NCI-H1417 treated with DMSO at 0.1 percent for 48 hours (cell line): ENCODE results near the gene PRKCE.

Experiments
- DNase-seq: peaks from one replicate; lab custom pipeline; 2025; lab: John Stamatoyannopoulos, UW

PRKCE gene

DNA sequence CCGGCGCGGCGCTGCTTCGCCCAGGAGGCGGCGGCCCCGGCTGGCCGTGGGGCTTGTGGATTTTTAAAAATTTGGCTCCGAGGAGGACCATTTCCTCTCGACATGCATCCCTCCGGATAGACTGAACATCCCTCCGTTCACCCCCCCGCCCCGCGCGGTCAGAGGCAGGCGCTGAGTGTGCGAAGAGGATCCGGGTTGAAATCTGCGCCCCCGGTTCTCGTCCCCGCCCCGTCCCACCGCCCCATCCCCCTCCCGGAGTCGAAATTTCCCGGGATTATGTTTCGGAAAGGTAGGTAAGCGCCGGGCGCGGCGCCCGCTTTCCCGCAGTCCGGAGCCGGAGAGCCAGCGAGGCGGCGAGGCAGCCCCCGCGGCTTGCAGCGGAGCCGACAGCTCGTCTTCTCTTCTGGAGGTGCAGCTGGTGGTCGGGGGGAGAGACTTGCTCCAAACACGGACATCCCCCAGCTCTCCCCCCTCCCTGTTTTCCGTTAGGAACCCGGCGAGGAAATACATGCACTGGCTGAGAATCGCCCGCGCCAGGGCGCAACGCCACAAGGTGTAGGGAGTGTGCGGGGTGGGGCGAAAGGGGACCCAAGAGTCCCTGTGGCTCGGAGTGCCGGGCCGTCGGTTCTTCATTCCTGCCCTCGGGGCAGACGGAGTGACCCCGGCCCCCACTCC, at the start of gene PRKCE:
TSS of gene PRKCE (plus strand) at position 261 of the 675 bp plus-strand sequence.
- DNase-seq: no peak

DNA sequence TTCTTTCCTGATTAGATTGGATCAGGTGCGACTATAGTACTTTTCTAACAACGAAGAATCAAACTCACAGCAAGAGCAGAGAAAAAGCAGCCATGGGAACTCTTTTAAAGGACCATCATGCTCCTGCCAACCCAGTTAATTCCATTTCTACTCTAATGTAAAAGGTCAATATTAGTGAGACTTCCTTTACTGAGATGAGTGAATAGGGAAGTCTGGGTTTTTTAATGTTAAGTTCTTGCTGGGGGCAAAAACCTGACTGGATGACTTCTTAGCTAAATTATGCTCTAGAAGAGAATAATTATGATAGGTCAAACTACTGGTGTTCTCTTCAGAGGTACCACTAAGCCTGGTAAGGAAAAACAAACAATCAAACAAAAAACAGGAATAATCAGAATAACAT, 48.9 kb upstream of the PRKCE start:
- no peak for DNase-seq

DNA sequence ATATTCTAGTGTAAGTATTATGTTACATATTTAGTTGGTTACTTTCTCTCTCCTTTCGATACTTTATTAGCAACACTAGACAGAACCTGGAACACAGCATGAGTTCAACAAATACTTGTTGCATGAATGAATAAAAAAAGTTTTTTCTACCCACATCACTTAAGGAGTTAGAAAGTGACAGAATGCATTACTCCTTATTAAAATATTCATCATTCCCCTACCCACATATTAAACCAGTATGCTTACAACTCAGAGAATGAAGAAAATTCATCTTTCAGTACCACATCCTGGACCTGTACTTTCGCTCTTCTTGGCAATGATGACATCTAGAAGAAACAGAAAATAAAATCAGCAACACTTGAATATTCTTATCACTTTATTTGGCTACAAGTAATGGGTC, 46.4 kb upstream of the PRKCE start:
- DNase-seq: no peak

DNA sequence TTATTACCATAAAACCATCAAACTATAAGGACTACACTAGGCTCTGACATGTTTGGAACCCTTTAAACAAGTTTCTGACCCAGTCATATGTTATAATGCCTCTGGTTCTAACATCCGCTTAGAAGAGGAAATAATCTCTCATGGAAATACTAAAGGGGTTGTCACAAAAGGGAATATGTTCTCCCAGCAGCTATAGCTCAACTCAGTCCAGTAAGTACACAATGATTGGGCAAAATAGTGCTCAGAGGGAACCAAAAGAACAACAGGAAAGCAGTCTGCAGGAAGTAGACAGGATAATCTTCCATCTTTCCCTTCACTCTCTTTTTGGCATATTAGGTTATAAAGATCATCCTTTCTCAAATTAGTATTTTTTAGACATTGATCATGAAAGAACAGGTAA, 44.7 kb upstream of the PRKCE start:
- DNase-seq: no peak

DNA sequence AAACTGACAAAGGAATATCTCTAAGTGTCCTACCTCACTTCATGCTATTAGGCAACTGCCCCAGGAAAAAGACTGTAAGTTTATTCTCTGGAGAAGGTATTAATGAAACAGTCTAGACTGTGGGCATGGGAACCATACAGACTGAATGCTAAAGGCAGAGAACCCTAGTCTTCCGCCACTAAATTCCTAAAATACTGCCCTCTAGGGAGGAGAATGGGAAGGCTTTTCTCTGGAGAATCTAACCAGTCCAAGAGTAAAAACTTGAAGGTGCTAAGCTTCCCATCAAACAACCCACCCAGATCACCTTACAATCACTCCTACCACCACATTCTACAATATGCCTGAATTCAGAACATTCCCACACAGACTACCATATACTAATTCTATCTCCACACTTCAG, 43.8 kb upstream of the PRKCE start:
- DNase-seq: no peak

DNA sequence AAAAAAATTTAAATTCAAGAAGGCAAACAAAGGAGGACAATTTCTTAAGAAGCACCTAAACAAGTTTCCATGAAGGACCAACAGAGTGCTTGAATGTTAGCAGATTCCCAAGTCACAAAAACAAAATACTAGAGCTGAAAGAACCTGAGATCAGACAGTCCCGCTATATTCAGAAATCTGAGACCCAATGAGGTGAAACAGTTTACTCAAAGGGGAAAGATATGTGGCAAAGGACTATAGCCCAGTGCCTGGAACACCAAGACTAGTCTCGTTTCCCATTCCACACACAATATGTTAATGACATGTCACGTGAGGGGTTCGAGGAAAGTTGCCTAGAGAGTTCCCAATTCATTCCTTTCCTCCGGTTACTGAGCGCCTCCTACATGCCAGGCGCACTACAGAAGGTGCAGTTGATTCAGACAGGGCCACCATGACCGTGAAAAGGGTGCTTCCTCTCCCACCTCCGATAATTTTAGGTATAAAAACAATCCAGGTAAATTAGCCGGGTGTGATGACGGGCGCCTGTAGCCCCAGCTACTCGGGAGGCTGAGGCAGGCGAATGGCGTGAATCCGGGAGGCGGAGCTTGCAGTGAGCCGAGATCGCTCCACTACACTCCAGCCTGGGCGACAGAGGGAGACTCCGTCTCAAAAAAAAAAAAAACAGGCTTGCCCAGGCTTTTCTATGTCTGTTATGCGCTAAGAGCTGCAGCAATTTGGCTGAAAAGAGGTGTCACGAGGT, 41.0 kb upstream of the PRKCE start:
- peak; percentile 25 for DNase-seq

DNA sequence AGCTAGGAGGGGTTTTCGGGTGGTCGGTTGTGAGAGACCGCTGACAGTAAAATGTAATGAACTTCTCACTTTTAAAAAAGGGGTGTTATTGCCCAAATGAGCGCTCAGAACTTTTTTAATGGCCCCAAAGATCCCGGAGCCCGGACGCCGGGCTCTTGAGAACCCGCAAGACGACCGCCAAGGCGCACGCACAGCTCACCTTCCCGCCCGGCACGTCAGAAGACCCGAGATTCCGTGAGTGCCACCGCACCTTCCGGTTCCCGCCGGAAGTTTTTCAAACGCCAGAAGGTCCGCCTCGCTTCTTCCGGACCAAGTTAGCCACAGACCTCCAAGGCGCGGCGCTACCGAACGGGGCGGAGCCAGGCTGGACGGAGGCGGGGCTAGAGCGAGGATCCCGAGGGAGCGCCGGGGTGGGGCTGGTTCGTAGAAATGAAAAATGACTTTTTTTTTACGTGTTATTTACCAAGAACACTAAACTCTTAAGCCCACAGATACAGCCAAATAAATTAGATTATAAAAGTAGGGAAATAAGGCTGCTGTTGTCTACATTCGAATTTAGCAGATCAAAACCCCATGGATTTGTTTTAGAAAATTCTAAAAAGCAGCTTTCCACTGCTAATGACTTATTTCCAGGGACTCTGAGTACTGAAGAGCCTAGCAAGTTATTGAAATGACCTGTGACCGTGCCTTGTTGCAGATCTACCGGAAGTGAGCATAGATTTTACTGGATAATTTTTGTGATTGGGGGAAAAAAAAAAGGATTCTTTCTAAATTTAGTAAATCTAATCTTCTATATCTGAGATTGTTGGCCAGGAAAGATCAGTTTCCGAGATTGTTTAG, 40.2 kb upstream of the PRKCE start, which contains the start of gene SRBD1:
TSS of gene SRBD1 (minus strand) at position 248 of the 840 bp plus-strand sequence. CDS start 5,826 bp downstream, outside the sequence.
- DNase-seq: peak; percentile 94

DNA sequence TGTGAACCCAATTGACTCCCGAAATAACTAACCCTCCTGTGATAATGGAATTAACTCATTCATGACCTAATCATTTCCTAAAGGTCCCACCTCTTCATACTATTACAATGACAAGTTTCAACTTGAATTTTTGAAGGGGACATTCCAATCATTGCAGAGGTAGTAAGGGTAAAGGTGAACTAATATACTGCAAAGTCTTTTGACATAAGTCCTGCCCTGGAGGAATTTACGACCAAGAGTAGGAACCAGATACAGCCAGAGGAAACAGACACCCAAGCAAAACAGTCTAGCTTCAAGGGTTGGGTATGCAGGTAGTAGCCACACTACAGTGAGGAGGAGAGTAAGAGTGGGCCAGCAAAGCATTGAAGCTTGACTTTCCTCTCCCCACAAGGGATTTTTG, 39.2 kb upstream of the PRKCE start:
- DNase-seq: no peak

DNA sequence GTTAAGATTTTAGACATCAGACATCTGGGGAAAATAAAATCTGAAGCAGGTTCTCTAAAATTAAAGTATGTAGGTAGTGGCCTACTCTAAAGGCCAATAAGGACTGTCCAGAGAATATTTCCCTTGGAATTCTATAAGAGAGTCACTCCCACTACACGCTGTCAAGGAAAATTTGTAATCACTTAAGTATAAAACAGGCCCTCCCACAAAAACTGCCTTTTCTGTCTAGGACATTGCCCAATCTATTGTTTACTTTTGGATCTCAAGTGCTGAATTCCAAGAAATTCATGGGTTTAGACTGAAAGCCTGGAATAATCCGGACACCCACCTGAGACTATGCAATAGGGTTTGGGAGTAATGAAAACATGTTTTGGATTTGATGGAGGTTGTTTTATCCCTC, 38.7 kb upstream of the PRKCE start:
- DNase-seq: no peak

DNA sequence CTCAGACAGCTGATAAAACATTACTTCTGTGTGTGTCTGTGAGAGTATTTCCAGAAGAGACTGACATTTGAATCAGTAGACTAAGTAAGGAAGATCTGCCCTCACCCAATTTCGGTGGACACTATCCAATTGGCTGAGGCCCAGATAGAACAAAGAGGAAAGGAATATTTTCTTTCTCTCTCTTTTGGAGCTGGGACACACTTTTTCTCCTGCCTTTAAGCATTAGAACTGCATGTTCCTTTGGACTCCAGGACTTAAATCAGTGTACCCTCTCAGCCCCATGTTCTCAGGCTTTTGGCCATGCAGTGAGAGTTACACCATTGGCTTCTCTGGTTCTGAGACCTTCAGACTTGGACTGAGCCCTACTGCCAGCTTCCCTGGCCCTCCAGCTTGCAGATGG, 37.1 kb upstream of the PRKCE start:
- no peak for DNase-seq

DNA sequence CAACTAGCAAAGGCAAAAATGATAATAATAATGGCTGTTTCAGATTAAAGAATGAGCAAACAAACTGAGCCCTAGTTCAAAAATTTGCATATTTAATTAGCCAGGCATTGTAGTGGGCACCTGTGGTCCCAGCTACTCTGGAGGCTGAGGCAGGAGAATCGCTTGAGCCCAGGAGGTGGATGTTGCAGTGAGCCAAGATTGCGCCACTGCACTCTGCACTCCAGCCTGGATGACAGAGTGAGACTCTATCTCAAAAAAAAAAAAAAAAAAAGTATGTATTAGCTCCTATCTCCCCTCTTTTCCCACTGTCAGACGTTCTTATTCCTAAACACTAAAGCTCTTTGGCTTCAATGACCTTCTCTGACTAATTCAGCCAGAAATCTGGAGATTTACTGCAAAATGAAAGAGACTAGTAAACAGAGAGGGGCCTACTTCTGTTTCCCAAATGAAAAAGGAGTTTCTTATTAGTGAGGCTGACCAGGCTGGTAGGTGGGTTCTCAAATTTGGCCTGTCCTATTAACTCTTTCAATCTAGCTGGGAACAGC, 36.5 kb upstream of the PRKCE start:
- DNase-seq: no peak

DNA sequence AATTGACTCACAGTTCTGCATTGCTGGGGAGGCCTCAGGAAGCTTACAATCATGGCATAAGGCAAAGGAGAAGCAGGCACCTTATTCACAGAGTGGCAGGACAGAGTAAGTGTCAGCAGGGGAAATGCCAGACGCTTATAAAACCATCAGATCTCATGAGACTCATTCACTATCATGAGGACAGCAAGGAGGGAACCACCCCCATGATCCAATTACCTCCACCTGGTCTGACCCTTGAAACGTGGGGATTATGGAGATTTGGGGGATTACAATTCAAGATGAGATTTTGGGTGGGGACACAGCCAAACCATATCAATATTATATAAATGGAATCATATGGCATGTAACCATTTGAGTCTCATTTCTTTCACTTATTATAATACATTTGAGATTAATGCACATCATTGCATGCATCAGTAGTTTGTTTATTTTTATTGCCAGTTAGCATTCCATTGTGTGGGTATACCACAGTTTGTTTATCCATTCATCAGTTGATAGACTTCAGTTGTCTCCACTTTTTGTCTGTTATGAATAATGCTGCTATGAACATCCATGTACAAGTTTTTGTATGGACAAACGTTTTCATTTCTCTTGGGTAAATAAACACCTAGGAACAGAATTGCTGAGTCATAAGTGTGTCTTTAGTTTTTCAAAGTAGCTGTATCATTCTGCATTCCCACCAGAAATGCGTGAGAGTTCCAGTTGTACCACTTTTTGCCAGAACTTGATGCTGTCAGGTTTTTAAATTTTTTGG, 34.6 kb upstream of the PRKCE start:
- no peak for DNase-seq

DNA sequence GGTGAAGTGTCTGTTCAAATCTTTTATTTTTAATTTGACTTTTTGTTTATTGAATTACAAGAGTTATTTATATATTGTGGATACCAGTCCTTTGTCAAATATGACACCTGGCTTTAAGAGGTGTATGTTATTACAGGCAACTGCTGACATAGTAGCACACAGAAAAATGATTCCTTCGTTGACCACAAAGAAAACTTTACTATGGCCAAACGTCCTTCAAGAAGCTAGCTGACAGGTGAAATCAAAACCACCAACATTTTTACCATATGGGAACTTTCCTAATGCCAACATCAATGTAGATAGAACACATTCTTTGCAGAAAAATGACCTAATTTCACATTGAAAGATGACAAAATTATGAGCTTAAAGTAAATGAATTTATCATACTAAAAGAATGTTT, 34.0 kb upstream of the PRKCE start:
- DNase-seq: no peak

DNA sequence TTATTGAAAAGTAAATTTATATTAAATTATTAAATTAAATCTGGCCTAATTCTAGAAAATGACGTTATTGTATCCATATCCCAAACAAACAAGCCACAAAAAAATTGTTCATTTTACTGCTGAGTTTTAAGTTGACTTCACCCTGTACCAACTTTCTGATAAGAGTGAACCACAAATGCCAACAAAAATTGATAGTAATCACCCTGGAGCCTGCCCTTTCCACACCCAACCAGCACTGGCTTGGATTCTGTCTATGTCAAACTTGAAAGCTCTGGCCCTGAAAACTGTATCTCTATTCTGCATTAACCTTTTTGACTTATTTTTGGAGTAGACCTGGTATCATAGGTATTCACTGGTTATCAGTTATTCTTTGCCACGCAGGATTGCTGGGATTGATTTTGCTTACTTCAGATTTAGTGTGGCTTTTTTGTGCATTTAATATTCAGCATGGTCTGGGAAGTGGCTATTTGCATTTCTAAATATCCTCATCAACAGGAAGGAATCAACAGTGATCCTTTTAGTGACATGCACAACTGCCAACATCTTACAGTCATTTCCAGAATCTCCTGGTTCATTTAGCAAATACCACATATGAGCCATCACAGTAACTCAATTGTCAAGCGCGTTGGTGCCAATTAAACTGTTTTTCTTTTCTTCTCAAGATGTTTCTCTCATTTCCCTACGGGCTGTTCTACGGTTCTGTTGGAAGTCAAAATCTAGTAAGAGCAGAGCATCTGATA, 29.0 kb upstream of the PRKCE start:
- no peak for DNase-seq

DNA sequence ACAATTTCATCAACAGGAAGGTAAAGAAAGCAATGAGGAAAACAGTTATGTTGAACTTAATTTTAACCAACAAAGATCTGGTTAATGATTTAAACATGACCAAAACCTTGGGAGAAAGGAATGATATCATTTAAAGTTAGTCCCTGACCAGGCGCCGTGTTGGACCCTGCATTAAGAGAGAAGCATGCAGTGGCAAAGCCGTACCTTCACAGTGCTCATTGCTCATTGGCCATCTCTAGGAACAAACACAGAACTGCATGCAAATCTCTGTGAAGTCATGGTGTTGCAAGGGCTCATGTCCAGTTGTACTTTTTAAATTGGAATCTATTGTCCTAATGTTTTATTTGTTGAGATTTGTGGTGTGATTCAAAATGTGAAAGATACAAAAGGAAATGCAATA, 28.4 kb upstream of the PRKCE start:
- no peak for DNase-seq

DNA sequence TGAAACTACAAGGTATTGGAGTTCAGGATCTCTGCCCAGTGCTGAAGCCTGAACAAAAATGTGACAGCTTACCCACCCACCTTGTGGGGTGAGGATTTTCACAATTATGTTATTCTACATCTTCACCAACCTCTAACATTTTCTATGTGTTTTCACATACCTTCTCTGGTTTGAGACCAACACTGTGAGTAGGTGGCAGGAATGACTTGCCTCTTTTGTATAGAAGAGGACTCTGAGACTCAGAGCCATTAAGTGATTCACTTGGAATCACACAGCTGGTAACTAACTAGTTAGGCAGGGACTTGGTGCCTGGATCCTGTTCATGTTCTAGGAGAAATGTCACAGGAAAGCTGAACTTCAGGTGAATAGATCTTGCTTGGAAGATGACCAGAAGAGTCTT, 25.7 kb upstream of the PRKCE start:
- DNase-seq: no peak

DNA sequence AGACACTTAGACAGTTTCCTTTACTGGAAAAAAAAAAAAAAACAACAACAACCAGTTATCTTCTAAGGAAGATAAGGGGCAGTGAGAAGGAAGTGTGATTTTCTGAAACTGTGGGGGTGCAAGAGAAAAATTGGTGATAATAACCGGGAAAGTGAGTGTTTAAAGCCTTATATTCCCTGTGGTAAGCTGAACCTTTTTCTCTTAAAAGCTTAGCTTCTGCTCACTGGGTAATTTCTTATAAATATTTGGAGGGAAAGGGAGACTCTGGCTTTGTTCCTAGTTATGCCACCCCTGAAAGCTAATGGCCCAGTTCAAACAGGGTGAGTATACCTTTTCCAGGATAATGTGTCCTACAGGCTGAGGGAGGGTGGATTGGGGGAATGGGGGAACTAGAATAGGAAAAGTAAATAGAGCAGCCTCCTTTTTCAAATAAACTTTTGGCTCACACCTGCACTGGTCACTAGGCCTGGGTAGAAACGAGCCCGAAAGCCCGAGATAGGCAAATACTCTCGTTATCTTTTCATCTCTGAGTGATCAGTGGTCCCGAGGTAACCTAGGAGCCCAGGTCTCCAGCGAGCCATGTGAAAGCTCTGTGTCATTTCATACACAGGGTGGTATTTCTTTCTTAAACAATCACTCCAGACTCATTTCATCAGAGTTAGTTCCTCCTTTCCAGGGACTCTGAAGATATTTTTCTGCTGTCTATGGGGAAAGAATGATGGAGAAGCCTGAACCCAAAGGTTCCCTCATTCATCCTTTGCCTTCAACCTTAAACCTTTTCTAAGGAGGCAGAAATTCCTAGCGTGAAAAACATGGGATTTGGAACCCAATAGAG, 24.9 kb upstream of the PRKCE start:
- DNase-seq: no peak

DNA sequence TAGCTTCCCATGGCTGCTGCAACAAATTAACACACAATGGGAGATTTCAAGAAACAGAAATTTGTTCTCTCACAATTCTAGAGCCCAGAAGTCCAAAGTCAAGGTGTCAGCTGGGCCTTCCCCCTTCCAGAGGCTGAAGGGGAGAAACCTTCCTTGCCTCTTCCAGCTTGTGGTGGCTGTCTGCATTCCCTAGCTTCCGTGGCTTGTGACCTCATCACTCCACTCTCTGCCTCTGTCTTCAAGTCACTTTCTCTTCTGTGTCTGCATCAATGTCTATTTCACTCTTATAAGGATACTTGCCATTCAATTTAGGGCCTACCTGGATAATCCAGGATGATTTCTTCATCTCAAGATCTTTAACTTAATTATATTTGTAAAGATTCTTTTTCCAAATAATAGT, 23.6 kb upstream of the PRKCE start:
- no peak for DNase-seq

DNA sequence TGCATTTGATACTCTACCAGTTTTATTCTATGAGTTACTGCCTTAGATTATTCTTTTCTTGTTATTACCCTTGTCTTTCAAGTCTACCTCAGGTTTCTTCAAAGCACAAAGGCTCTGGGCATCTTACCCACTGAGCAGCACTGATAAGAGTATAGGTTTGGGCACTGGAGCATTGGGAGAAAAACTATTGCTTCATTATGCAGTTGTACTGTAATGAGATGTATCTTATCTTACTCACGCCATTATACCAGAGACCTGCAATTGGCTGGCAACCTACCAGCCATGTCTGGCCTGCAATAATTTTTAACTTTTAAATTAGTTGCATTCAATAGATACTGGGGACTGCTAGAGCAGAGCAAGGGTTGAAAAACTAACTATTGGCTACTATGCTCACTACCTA, 21.5 kb upstream of the PRKCE start:
- no peak for DNase-seq

DNA sequence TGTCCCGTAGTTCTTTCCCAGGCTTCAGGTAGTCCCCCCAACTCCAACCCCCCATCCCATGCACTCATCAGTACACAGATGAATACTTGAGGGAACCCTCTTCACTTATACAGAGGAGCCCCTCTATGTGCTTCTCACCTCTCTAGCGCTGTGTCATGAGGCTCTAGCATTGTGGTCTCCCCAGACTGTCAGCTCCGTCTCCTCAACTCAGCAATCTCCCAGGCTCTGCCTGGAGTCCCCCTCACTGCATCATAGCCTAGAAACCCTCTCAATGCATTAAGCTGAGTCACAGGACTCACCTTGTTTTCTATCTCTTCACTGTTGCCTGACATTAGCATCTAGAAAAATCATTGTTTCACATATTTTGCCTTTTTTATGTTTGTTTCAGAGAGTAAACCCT, 20.2 kb upstream of the PRKCE start:
- DNase-seq: no peak
